Choroid plexus epithelial cell (primary cell): ENCODE measurements around the gene SYNJ1.

Experiments used
- DNase-seq: peaks from one replicate; pipeline ENCODE4 v3.0.0-alpha.2; 2010; ENCODE audit warnings: low read depth
- H3K4me3 ChIP-seq: 2 replicates; pipeline ENCODE4 v1.5.1; 2011; ENCODE audit warnings: low read depth, mild to moderate bottlenecking, control low read depth, low read length, moderate library complexity
- CTCF ChIP-seq: conservative IDR thresholded peaks from 2 replicates; pipeline ENCODE4 v1.5.1; 2011; ENCODE audit warnings: low read depth, mild to moderate bottlenecking, control low read depth, inconsistent platforms, low read length, moderate library complexity

The SYNJ1 gene

GRCh38 chr21:32602099-32602498 lies 125.7 kb downstream of the SYNJ1 start:
- TF ChIP-seq CTCF: no peak
- no peak overlapping the region for H3K4me3 ChIP-seq
- DNase-seq: no peak

- no peak for DNase-seq
- no peak for TF ChIP-seq CTCF
- H3K4me3 ChIP-seq: no peak overlapping the region
Measured at GRCh38 chr21:32599526-32599925, 128.3 kb downstream of the SYNJ1 start.

- no peak for TF ChIP-seq CTCF
- no peak overlapping the region for H3K4me3 ChIP-seq
- no peak for DNase-seq
Measured at GRCh38 chr21:32599091-32599490, 128.7 kb downstream of the SYNJ1 start.

GRCh38 chr21:32597205-32597604 lies 130.6 kb downstream of the SYNJ1 start:
- H3K4me3 ChIP-seq: no peak overlapping the region
- peak; percentile 74 for DNase-seq
- no peak for TF ChIP-seq CTCF

GRCh38 chr21:32595431-32595830 lies 132.4 kb downstream of the SYNJ1 start:
- no peak for TF ChIP-seq CTCF
- no peak overlapping the region for H3K4me3 ChIP-seq
- no peak for DNase-seq

- no peak for TF ChIP-seq CTCF
- no peak for DNase-seq
Measured at GRCh38 chr21:32593690-32594089, 134.1 kb downstream of the SYNJ1 start.

GRCh38 chr21:32592929-32593502 lies 134.8 kb downstream of the SYNJ1 start:
- DNase-seq: no peak
- no peak overlapping the region for H3K4me3 ChIP-seq
- no peak for TF ChIP-seq CTCF

More at GRCh38 chr21:32593690-32594089, 134.1 kb downstream of the SYNJ1 start:
- no peak overlapping the region for H3K4me3 ChIP-seq
